Iris pigment epithelial cell (primary cell): ENCODE measurements around the gene PLA2G6.
A peak's percentile ranks its signal among the peaks of the same experiment; 100 is the strongest.
"Not testable (repeated sequence)": the region's sequence is repeated elsewhere in the genome, so short reads cannot be mapped to it uniquely, and the experiment has no call there.

Experiments
- DNase-seq: peaks from one replicate; pipeline ENCODE4 v3.0.0-alpha.2; 2011; ENCODE audit warnings: low read depth

The PLA2G6 gene

DNA sequence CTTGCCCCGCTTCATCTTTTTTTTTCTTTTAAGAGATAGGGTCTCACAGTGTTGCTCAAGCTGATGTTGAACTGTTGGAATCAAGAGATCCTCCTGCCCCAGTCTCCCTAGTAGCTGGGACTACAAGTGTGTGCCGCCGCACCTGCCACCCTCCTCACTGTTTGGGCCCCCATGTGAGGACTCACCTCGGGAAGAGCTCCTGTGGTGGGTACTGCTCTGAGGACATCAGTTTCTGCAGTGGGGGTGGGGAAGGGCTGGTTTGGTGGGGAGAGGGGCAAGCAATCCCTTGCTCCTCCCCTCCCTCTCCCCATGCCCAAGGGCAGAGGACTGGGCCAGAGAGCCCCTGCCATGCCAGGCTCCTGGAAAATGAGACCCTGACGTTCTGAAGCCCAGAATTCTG, 96.1 kb downstream of the PLA2G6 start:
- DNase-seq = no peak

DNA sequence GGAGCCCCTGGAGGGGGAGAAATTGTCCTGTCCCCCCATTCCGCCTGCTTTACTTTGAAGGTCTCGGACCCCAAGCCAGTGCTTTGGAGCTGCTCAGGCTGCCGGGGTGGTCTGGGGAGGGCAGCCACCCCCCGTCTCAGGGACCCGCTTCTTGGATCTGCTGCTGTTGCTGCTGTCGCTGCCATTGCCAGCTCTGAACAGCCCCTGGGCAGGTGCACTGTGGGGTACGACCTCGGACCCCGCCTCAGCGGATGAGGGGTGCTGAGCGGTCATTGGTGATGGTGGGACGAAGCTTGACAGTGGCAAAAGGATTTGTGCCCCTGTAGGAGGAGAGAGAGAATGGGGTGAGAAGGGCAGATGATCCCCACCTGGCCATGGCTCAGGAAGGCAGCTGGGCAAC, 96.6 kb downstream of the PLA2G6 start:
- no peak for DNase-seq

DNA sequence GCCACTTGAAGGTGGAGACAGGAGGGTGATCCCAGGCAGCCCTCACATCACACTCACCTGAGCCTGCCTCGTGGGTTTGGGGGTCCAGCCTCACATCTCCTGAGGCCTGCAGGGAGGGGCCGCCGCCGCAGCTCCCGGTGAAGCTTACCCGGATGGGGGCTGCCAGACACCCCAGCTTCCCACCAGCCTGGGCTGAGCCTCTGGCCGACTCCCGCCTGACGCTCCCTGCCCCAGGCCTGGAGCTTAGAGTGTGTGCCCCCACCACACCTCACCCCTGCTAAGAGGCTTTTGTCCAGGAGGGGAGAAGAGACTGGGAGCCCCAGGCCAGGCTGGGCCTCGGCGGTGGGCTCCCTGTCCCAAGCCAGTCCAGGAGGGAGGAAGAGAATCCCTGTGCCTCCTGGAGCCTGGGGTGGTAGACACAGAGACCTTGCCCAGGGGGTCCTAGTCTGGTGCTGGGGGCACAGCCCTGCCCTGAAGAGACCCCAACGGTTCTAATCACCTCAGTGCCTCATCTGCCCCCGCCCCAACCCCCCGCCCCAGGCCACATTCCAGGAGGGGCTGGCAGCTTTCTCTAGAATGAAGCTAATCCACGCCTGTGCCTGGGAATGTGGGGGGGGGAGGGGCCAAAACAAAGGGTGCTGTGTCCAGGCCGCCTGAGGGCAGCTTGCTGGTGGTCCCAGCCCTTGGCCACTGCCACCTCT, 97.5 kb downstream of the PLA2G6 start, which contains the start of gene SLC16A8:
TSS of gene SLC16A8 (minus strand) at position 254 of the 701 bp plus-strand sequence. CDS start 1,311 bp downstream, outside the sequence.
- no peak for DNase-seq

DNA sequence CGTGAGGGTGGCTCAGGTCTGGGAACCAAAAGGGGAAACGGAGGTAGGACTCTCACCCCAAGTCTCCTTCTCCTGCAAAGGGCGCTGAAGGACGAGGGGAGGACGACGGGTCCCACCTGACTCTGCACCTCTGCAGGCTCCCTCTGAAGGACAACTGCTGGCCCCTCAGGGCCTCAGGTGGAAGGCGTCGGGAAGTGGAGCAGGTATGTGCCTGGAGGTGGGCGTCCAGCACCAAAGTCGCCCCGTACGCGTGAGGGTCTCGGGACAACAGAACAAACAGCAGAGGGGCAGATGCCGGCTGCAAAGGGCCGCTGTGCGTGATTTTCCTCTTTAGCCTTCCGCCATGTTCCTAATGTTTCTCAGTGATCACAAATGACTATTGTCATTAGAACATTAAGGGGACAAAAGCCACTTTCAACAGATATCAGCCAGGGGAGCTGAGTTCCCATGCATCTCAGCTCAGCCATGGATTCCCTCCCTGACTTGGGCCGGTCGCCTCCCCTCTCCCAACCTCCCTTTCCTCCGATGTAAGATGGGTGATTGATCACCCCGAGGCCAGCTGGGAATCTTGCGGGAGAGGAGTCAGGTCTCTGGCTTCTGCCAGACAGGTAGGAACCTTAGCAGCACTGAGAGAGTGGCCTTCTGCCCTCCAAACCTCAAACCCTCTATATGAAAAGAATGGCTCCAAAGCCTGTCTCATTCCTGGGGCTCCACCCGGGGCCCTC, 98.5 kb downstream of the PLA2G6 start:
- no peak for DNase-seq

DNA sequence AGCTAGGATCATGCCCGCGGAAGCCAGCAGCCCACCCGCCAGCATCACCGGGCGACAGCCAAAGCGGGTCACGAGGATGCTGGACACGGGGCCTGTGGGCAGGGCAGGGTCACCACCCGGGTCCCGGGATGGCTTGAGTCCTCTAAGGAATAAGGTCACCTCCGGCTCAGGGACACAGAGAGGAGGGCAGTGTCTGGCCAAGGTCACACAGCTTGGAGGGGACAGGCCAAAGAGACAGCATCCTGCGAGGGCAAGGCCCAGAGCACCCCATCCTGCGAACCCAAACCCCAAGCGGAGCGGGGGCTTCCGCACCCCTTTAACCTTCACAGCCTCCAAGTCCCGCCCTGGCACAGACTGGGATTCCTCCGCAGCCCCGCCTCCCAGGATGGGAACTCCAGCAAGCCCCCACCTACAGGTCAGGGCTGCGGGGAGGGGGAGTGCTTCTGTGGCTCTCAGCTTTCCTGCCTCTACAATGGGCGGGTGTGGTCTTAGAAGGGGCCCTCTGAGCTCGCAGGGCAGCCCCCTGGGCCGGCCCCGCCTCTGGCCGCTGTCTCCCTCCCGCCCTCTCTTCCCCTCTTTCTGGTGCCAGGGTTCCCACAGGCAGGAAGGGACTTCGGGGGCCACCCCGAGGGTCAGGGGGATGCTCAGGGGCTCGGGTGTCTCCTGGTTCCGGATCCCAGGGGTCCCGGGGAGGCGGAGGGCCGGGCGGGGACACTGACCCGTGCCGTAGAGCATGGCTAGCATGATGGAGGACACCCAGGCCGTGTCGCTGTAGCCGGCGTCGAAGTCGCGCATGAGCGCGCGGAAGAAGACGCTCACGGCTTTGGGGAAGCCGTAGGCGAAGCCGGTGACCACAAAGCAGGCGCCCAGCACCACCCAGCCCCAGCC, 99.4 kb downstream of the PLA2G6 start:
- no peak for DNase-seq

DNA sequence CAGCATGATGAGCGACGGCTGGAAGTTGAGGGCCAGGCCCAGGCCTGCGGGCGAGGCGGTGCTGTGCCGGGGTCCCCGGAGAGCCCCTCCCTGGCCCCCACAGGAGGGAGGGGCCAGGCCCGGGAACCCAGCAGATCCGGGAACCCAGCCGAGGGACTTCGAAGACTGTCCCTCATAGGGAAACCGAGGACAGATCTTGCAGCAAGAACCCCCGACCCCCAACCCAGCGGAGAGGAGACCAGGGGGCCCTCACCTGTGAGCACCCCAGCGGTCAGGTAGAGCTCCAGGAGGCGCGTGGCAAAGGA, 100.0 kb downstream of the PLA2G6 start:
- no peak for DNase-seq

DNA sequence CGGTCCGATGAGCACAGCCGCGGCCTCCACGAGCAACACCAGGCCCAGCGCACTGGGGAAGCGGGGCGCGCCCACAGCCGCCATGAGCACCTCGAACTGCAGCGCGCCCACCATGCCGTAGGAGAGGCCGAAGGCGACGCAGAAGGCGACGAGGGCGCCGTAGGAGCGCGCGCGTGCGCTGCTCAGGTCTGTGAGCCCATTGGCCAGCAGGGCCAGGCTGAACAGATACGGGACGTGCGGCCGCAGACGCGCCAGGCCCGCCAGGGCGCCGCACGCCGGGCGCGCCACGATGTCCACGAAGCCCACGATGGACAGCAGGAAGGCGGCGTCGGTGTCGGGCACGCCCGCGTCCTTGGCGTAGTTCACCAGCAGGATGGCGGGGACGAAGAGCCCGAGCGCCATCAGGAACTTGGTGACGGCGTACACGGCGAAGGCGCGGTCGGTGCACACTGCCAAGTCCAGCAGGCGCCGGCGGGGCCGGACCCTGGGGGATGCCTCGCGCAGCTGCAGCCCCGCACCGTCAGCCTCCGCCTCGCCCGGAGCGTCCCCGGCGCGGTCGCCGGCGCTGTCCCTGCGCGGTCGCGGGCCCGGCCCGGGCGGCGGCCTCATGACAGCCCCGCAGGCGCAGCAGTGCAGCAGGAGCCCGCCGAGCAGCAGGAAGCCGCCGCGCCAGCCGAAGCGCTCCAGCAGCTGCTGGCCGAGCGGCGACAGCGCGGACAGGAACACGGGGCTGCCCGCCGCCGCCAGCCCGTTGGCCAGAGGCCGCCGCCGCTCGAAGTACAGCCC, 100.6 kb downstream of the PLA2G6 start:
- peak; percentile 39 for DNase-seq

DNA sequence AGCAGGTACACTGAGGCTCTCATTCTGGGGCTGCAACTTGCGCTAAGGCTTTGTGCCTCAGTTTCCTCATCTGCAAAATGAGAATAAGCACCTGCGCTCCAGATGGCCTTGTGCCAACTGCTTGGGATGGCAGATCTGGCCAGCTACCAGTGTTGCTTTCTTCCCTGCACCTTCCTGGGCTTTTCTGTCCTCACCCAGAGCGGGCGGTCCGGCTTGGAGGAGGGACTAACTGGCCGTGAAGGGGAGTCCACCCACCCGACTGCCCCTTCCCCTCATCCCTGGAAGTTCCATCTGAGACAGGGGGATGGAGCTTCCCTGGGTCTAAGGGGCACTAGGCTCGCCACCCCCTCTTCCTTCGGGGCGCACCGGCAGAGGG, 101.2 kb downstream of the PLA2G6 start:
- DNase-seq = no peak

DNA sequence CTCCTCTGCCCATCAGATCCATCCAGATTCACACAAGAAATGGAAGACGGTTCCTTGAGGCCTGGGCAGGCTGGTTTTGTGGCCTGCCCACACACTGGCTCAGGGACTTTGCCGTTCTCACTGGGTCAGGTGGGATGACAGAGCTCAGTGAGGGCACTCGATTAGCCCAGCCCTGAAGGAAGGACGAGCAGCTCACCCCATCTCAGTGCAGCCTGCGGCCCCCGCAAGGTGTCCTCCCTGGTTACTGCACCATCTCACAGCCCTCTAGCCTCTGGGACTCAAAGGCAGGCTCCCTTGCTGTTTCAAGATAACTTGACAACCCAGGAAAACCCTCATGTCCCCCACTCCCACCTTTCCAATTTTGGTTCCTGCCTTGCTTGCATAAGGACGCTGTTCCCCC, 101.8 kb downstream of the PLA2G6 start:
- DNase-seq = no peak

DNA sequence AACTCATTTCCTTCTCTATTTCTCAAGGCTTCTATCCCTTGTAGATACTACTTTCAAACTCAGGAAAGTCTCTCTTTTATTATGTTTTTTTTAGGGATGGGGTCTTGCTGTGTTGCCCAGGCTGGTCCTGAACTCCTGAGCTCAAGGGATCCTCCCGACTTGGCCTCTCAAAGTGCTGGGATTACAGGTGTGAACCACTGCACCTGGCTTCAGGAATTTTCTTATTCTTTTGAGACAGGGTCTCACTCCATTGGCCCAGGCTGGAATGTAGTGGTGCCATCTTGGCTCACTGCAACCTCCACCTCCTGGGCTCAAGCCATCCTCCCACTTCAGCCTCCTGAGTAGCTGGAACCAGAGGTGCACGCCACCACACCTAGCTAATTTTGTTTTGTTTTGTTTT, 102.4 kb downstream of the PLA2G6 start:
- not testable (repeated sequence) for DNase-seq

DNA sequence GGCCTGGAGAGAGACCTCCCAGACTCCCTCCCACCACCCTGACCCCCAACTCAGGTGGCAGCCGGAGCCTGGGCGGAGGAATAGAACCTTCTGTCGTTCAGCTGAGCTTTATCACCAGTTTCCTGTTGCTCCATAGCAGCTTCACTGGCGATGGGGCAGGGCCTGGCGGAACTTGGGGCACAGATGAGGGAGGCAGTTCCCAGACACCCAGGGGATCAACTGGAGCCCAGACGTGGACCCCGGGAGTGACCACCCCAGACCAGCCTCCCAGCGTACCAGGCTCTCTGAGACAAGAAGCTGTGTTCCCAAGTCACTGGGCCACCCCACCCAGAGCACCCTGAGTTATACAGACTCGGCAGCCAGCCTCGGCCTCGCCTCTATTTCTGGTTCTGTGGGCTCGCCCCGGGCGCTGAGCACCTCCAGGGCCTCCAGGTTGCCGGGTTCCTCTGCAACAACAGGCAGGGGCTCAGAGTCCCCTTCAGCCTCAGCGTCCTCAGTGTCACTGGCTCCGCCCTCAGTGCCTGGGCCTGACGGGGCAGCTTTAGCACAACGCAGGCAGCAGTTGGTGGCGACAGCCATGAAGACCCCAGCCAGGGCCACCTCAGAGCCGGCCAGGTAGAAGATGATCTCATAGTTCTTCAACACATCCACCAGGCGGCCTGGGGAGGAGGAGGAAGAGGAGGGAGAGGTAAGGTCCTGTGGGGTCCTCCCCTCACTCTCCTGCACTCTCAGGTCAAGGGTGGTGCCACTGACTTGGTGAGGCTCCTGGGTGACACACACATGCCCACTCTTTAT, 103.4 kb downstream of the PLA2G6 start:
- no peak for DNase-seq

DNA sequence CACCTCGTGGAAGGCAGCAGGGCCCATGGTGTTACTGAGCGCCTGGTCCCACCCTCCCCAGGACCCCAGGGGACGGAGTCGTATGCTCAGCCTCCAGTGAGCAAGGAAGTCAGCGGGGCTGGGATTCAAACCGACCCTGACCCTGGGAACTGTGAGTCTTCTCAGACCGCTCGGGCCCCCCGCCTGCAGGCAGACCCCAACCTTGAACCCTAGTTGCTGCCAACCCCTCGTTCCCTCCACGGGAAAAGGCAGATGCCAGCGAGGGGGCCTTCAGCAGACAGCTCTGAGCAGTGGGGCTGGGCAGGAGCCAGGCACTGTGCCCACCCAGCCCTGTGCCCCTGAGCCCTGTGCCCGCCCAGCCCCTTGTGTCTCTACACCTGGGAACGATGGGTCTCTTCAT, 104.0 kb downstream of the PLA2G6 start:
- no peak for DNase-seq

DNA sequence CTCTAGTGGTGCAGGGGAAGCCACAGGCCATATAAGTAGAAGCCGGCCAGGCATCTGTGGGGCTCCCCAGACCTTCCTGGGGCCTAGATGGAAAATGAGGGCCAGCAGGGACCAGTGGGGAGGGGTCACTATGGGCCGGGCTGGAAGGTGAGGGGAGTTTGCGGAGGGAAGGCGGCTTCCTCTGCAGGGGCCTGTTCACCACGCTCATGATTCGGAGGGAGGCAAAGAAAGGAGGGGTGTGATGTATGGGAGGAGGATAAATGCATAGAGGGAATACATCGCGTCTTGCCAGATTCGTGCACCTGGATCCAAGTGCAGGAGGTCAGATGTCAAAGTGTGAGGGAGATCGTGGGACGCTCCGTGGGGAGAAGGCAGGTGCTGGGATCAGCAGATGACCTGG, 104.5 kb downstream of the PLA2G6 start:
- no peak for DNase-seq

DNA sequence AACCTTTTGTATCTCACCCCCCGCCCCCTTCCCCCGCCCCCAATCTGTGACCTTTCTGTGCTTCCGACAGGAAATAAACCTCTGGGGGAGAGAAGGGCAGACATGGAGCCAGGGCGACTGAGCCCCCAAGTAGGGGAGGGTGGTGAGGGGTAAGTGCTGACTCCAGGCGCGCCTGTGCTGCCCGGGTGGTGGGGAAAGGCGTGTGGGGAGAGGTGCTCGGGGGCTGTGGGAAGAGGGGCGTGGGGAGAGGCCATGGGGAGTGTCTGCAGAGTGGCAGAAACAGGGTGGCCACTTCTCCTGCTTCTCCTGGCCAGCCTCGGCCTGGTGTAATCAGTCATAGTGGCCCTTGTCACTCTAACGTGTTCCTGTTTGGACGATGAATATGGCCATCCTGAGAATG, 105.7 kb downstream of the PLA2G6 start:
- no peak for DNase-seq

DNA sequence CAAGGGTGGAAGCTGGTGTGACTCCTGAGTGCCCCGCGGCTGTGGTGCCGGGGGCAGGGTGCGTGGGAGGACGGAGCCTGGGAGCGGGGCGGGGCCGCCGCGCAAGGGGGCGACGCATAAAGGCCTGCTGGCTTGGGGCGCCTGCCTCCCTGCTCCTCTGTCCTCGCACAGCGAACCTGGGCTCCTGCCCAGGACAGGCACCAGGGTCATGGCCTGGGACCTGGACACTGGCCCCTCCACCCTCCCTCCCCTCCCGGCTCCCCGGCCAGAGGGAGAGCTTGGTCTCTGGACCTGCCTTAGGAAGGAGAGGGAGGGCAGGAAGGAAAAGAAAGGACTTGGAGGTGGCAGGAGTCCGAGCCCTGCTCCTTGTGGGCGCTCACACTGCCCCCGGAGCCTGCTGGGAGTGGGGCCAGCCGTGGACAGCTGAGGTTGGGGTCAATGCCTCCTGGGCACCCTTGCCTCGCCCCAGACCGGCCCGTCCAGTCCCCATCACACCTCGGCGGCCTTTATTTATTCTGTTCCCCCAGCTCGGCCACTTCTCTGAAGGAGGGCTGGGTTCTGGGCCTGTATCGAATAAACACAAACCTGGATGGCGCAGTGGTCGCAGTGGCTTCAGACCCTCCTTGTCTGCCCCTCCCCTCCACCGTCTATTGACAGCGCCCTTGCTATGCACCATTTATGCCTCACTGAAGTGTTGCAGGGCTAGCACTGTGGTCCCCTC, 106.4 kb downstream of the PLA2G6 start:
- no peak for DNase-seq

DNA sequence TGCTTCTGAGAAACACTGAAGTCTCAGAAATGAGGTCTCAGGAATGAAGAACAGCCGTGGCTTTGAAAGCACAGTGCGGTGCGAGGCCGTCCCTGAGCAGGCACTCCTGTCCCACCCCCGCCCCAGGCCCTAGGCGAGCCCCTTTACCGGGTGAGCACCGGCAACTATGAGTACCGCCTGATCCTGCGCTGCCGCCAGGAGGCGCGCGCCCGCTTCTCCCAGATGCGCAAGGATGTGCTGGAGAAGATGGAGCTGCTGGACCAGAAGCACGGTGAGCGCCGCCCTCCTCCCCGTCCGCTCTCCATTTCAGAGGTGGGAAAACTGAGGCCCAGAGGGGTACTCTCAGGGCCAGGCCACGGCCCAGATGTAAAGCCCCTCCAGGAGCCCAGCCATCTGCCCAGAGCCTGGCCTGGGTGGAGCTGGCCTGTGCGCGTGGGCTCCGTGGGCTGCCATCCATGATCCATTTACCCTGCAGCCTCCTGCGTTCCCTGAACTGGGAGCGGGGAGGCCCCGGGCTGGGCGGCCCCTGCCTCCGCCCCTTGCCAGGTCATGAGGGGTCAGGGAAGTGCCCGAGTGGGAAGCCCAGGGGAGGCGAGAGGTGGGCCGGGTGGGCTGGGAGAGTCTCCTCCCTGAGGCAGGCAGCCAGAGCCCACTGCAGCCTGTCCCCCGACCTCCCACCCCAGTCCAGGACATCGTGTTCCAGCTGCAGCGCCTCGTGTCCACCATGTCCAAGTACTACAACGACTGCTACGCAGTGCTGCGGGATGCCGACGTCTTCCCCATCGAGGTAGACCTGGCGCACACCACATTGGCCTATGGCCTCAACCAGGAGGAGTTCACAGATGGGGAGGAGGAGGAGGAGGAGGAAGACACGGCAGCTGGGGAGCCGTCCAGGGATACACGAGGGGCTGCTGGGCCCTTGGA, 107.2 kb downstream of the PLA2G6 start:
- DNase-seq = peak; percentile 28

DNA sequence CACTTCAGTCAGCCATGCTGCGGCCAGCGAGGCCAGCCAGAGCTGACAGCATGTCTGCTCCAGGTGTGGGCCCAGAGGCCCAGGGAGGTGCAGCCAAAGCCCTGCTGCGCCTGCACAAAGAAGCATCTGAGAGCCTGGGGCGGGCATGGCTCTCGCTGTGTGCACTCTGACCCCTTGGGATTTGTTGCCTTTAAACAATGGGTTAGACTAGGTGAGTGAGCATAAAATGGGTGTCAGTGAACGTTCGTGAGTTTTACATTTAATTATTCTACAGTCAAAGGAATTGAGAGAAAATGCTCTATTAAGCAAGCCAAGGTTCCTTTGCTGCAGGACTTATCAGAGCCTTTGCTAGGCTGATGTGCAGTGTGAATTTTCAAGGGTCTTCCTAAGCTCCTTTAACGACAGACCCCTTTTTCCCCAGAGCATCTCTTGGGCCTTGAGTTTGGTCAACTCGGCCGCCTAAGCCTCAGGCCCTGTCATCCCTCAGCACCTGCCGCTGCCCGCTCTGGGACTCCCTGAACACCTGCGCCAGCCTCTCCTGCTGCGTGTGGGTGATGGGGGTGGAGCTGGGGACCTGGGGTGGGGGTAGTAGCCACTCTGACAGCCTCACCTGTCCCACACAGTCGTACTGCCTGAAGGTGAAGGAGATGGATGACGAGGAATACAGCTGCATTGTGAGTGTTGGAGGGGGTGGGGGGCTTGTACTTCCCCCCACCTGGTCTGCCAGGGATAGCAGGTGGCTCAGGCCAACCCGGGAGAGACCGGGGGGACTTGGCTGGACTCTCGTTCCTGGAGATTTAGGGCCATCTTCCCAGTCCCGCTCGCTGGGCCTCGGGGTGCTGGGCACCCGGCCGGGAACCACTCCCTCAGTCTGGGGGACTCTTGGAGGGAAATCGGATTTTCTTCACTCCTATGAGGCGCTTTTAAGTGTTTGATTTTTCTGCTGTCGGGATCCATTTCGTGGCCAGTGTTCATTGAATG, 108.2 kb downstream of the PLA2G6 start:
- DNase-seq = no peak
